GM19193 (cell line): Measurements from ENCODE around the gene CRELD2.

Experiments
- POLR2A ChIP-seq: IDR thresholded peaks from 4 replicates; pipeline ENCODE4 v1.6.1; 2011; ENCODE audit not compliant: insufficient read depth, insufficient read length; ENCODE audit errors: extremely low read depth

Gene CRELD2

GRCh38 chr22:49903322-49904039, 15.0 kb upstream of the CRELD2 start:
- TF ChIP-seq POLR2A: no peak

GRCh38 chr22:49904040-49904369, 14.4 kb upstream of the CRELD2 start:
- TF ChIP-seq POLR2A: no peak

- TF ChIP-seq POLR2A: no peak
These were observed 13.0 kb upstream of the CRELD2 start for GRCh38 chr22:49905465-49905864.

GRCh38 chr22:49906071-49906798, 12.2 kb upstream of the CRELD2 start:
- TF ChIP-seq POLR2A: no peak

- TF ChIP-seq POLR2A: no peak
These were observed 11.6 kb upstream of the CRELD2 start for GRCh38 chr22:49906799-49907290.

GRCh38 chr22:49907807-49908206, 10.6 kb upstream of the CRELD2 start:
- TF ChIP-seq POLR2A: no peak

GRCh38 chr22:49909476-49910205, 8.8 kb upstream of the CRELD2 start:
- no peak for TF ChIP-seq POLR2A

- no peak for TF ChIP-seq POLR2A
These were observed 7.9 kb upstream of the CRELD2 start for GRCh38 chr22:49910229-49911155.

GRCh38 chr22:49911881-49912625, 6.4 kb upstream of the CRELD2 start:
- no peak for TF ChIP-seq POLR2A

- no peak for TF ChIP-seq POLR2A
These were observed 5.4 kb upstream of the CRELD2 start for GRCh38 chr22:49913026-49913425.

GRCh38 chr22:49913446-49913845, 5.0 kb upstream of the CRELD2 start:
- no peak for TF ChIP-seq POLR2A

- no peak for TF ChIP-seq POLR2A
These were observed 4.2 kb upstream of the CRELD2 start for GRCh38 chr22:49914256-49914655.

- no peak for TF ChIP-seq POLR2A
These were observed 2.8 kb upstream of the CRELD2 start for GRCh38 chr22:49915610-49916009.

- no peak for TF ChIP-seq POLR2A
These were observed 1.6 kb upstream of the CRELD2 start for GRCh38 chr22:49916831-49917230.
